ENCODE data around the gene WDR18.

GRCh38 chr19:1025960-1026782, 42.0 kb downstream of the WDR18 start, which contains the start of gene CNN2:
- TF ChIP-seq CTCF (conservative IDR thresholded peaks at IDR 0.05; ENCODE audit: low read depth, low read length) (no peak), EZH2phosphoT487 (IDR thresholded peaks at IDR 0.05; ENCODE audit: borderline replicate concordance, low read length) (no peak), EZH2 (IDR thresholded peaks at IDR 0.05; ENCODE audit: low read length, unreplicated experiment) (no peak)
